ENCODE data around the gene TBC1D22A. TPM values are rescaled to one million over a fixed set of nuclear protein-coding genes. Genes with fewer than 3 reads are reported as not detected.

Gene TBC1D22A
- total RNA-seq, 1 experiment from 2014 or later: 27.6 TPM

DNA sequence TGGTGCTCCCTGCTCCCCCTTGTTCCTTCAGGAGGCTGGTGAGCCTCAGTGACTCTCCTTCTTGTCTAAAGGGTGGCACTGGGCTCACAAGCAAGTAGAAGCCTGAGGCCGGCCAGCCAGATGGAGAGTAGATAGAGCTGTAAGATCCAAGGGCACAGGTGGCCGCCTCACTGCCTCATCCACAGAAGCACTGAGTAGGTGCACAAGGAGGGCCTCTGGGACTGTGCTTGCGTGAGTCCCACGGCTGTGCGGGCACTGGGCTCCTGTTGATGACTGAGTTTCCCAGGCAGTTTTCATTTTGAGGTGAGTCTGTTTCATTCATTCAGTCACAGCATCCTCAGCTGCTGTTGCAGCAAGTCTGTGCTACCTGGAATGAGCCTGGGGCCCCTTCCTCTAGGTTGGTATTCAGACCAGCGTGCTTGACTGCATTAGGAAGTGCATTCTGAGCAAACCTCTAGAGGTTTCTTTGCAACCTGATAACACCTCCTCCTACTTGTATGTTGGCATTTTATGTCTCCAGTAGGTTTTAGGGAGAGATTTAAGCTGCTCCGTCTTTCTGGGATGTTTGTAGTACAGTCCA lies 184.0 kb downstream of the TBC1D22A start:
- no TSS peak for BruUV-seq (replicated peaks)
- no peak for DNase-seq
- Mint-ChIP-seq H3K9me3 (ENCODE audit: low read depth, unreplicated experiment) (no peaks in the 10 kb centered on the region), H3K36me3 (ENCODE audit: insufficient read depth, unreplicated experiment) (no peaks in the 10 kb centered on the region), H3K4me1 (ENCODE audit: low read depth, unreplicated experiment) (no peaks in the 10 kb centered on the region), H3K27ac (ENCODE audit: unreplicated experiment) (no peak overlapping the region), H3K4me3 (ENCODE audit: low read depth, unreplicated experiment) (no peak overlapping the region), H3K27me3 (ENCODE audit: unreplicated experiment) (no peaks in the 10 kb centered on the region)
- CTCF ChIA-PET: no interaction called here
- TF ChIP-seq, protein P1, sequence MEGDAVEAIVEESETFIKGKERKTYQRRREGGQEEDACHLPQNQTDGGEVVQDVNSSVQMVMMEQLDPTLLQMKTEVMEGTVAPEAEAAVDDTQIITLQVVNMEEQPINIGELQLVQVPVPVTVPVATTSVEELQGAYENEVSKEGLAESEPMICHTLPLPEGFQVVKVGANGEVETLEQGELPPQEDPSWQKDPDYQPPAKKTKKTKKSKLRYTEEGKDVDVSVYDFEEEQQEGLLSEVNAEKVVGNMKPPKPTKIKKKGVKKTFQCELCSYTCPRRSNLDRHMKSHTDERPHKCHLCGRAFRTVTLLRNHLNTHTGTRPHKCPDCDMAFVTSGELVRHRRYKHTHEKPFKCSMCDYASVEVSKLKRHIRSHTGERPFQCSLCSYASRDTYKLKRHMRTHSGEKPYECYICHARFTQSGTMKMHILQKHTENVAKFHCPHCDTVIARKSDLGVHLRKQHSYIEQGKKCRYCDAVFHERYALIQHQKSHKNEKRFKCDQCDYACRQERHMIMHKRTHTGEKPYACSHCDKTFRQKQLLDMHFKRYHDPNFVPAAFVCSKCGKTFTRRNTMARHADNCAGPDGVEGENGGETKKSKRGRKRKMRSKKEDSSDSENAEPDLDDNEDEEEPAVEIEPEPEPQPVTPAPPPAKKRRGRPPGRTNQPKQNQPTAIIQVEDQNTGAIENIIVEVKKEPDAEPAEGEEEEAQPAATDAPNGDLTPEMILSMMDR (IDR thresholded peaks at IDR 0.05; ENCODE audit: unreplicated experiment): no peak
- intact Hi-C loops (cut with micrococcal nuclease; ENCODE audit: unreplicated experiment): no loop called here

DNA sequence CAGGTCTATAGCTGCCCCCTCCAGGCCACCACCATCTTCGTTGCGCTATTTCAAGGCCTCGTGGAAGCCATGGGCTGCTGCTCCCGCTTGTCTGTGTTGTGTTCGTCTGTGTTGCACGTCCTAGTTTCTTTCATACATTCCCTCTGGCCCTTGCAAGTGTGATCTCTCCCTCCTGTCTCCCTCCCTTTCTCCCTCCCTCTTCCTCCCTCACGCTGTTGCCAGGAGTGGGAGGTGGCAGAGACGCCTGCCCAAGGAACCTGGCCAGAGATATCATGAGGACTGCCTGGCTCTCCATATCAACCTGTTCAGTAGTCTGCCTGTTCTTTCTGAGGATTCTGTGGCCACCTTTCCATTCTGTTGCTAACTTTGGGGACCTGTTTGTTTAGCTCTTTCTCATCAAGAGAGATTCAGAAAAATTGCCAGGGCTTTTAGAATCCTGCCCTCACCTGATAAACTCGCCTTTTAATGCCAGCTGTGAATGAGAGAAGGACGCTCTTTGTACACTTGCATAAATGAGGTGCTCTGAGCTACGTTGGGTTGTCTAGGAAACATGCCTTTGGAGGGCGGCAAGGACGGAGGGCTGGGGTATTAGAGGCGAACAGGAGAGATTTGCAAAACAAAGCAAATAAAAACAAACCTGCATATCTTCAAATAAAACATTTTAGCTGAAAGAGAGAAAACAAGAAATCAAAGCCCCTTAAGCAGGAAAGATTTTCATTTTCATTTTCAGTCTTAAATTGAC lies 185.2 kb downstream of the TBC1D22A start:
- intact Hi-C loops (cut with micrococcal nuclease; ENCODE audit: unreplicated experiment): no loop called here
- Mint-ChIP-seq H3K9me3 (ENCODE audit: low read depth, unreplicated experiment) (no peaks in the 10 kb centered on the region), H3K4me3 (ENCODE audit: low read depth, unreplicated experiment) (no peak overlapping the region), H3K27ac (ENCODE audit: unreplicated experiment) (no peak overlapping the region), H3K27me3 (ENCODE audit: unreplicated experiment) (no peaks in the 10 kb centered on the region), H3K4me1 (ENCODE audit: low read depth, unreplicated experiment) (no peaks in the 10 kb centered on the region), H3K36me3 (ENCODE audit: insufficient read depth, unreplicated experiment) (no peaks in the 10 kb centered on the region)
- BruUV-seq (replicated peaks): no TSS peak
- TF ChIP-seq, protein P1 (IDR thresholded peaks at IDR 0.05; ENCODE audit: unreplicated experiment): no peak
- no peak for DNase-seq
- CTCF ChIA-PET: no interaction called here

DNA sequence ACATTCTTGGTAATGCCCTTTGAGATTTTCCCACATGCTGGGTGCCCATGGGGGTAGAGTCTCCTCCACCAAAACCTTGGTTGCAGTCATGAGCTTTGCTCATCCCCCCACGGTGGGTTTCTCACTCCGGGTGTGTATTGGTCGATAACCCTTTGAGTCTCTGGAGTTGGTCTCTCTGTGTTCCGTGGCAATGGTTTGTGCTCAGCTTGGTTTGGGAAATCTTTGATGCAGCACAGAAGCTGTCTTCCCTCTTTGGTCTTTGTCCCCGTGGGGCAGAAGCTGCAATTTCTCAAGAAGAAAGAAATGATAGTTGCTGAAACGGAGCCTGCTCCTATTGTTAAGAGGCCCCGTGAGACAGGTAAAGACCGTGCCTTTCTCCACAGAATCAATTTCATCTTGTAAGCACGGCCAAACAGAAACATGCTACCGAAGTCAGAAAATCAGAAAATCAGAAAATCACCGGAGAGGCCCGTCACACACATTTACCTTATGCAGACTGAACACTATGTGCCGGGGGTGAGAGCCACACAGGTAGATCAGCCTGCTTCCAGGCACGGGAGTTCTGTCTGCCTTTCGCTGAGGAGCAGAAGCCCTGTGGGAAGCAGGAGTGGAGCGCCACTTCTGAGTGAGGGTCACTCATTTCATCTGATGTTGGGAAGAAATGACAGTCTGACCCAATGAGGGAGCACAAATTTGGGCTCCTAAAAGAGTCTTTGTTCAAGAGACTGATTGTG lies 186.1 kb downstream of the TBC1D22A start:
- no peak overlapping the region for H3K27ac Mint-ChIP-seq (ENCODE audit: unreplicated experiment)
- H3K36me3 Mint-ChIP-seq (ENCODE audit: insufficient read depth, unreplicated experiment): no peaks in the 10 kb centered on the region
- no peak overlapping the region for H3K4me3 Mint-ChIP-seq (ENCODE audit: low read depth, unreplicated experiment)
- TF ChIP-seq, protein P1 (IDR thresholded peaks at IDR 0.05; ENCODE audit: unreplicated experiment): no peak
- H3K9me3 Mint-ChIP-seq (ENCODE audit: low read depth, unreplicated experiment): no peaks in the 10 kb centered on the region
- BruUV-seq (replicated peaks): no TSS peak
- CTCF ChIA-PET: interaction anchor here (0.9 kb wide), 1 partner anchor 14 kb away, joined by 4 read pairs; no protein-coding TSS in a partner anchor
- H3K27me3 Mint-ChIP-seq (ENCODE audit: unreplicated experiment): no peaks in the 10 kb centered on the region
- DNase-seq: no peak
- intact Hi-C loops (cut with micrococcal nuclease; ENCODE audit: unreplicated experiment): no loop called here
- no peaks in the 10 kb centered on the region for H3K4me1 Mint-ChIP-seq (ENCODE audit: low read depth, unreplicated experiment)

DNA sequence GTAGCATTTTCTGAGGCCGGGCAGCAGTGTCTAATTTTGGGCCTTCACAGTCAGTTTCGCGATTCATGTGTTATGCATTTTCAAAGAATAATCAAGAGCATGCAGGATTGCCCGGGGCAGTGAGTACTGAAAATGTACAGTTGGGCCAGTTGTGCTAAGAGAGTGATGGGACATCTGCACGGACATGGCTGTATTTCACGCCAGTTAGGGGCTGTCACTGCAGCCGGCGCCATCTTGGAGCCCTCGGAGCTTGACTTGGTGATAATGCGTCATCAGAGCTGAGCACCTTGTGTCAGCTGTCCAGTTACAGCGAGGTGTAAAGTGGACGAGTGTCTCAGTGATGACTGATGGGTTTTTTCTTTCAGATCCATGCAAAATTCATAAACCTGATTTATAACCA lies 188.9 kb downstream of the TBC1D22A start:
- Mint-ChIP-seq H3K4me3 (ENCODE audit: low read depth, unreplicated experiment) (no peak overlapping the region), H3K9me3 (ENCODE audit: low read depth, unreplicated experiment) (no peaks in the 10 kb centered on the region), H3K27me3 (ENCODE audit: unreplicated experiment) (no peaks in the 10 kb centered on the region), H3K4me1 (ENCODE audit: low read depth, unreplicated experiment) (no peaks in the 10 kb centered on the region), H3K36me3 (ENCODE audit: insufficient read depth, unreplicated experiment) (peaks cover under 1% of the 10 kb centered on the region), H3K27ac (ENCODE audit: unreplicated experiment) (no peak overlapping the region)
- intact Hi-C loops (cut with micrococcal nuclease; ENCODE audit: unreplicated experiment): no loop called here
- no TSS peak for BruUV-seq (replicated peaks)
- TF ChIP-seq, protein P1 (IDR thresholded peaks at IDR 0.05; ENCODE audit: unreplicated experiment): no peak
- no peak for DNase-seq
- CTCF ChIA-PET: no interaction called here
